Omental fat pad (tissue), 4 donors: ENCODE data around the gene TMEM92. TPM values are rescaled to one million over a fixed set of nuclear protein-coding genes. Genes with fewer than 3 reads are reported as not detected.
A peak's percentile ranks its signal among the peaks of the same experiment; 100 is the strongest.

Experiments
- ATAC-seq: fragments of 150-250 bp; one replicate; pipeline ENCODE4 v1.9.1; 2016; ENCODE audit warnings: mild to moderate bottlenecking, moderate library complexity; ENCODE audit not compliant: low FRiP score
- DNase-seq: peaks from one replicate; pipeline ENCODE4 v3.0.0-alpha.2; 2019; ENCODE audit warnings: low spot score
- CTCF ChIP-seq, 3 donors: fragments of 450-650 bp; IDR thresholded peaks; one replicate each; pipeline ENCODE4 v1.5.1; 2016 to 2017; ENCODE audit warnings: antibody characterized with exemption in 3 of 3, mild to moderate bottlenecking in 3 of 3, moderate library complexity in 2 of 3
- total RNA-seq, 4 donors: library from RNA; depleted of rRNA; stranded (reverse); fragments of >200 nt; gene quantifications; one replicate each; pipeline ENCODE4 v1.1.0, GENCODE V29; 2016

The TMEM92 gene
- total RNA-seq, 4 donors from 2014 or later: 0.93 TPM; not detected in 3

- no peak for TF ChIP-seq CTCF (IDR thresholded peaks at IDR 0.05)
- DNase-seq (no peak), ATAC-seq (no peak)
Measured at GRCh38 chr17:50272246-50272645, 2.0 kb upstream of the TMEM92 start.

DNA sequence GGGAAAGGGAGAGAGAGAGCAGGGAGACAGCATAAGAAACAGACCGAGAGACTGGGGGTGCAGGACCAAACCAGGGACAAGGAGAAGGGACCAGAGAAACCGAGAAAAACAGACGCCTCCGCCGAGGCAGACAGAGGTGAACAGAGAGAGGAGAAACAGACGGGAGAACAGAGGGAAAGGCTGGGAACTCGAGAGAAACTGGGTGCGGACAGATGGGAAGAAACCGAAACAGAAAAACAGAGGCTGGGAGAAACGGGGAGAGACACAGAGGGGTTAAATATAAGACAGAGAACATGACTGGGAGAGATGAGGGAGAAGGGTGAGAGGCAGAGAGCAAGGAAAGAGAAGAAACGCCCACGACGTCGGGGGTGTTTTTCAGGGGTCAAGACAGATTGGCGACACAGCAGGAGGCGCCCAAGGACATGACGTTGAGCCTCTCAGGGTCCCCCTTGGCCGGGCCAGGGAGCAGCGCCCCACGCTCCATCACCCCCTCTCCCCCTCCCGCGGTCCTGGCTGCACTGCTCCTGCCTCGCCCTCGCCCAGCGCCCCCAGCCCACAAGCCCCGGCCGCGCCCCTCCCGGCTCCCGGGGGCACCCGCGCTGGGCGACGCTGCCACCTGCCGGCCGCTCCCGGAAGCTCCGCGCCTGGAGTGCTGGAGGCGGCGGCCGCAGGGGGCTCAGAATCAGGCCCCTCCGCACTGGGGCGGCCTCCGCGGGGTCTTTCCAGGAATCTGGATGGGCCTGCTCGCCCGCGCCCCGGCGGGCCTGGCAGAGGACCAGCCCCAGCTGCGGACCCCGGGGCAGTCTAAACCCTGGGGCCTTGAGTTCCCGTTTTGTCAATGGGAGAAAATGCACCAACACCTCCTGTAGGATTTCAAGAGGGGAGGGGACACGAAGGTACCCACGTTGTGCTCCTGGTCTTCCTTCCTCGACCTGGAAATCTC is 1.3 kb upstream of the TMEM92 start:
- ATAC-seq (peak; percentile 57), DNase-seq (no peak)
- TF ChIP-seq CTCF (IDR thresholded peaks at IDR 0.05): peak in 1 of 3 donors; percentile 90

GRCh38 chr17:50273654-50274040 is 619 bp upstream of the TMEM92 start:
- DNase-seq: no peak
- no peak for TF ChIP-seq CTCF (IDR thresholded peaks at IDR 0.05)
- no peak for ATAC-seq

- DNase-seq (no peak), ATAC-seq (no peak)
- no peak for TF ChIP-seq CTCF (IDR thresholded peaks at IDR 0.05)
Measured at GRCh38 chr17:50274897-50275221, 593 bp downstream of the TMEM92 start.

GRCh38 chr17:50275279-50275678 is 1.0 kb downstream of the TMEM92 start:
- ATAC-seq: no peak
- no peak for DNase-seq
- TF ChIP-seq CTCF (IDR thresholded peaks at IDR 0.05): no peak

DNA sequence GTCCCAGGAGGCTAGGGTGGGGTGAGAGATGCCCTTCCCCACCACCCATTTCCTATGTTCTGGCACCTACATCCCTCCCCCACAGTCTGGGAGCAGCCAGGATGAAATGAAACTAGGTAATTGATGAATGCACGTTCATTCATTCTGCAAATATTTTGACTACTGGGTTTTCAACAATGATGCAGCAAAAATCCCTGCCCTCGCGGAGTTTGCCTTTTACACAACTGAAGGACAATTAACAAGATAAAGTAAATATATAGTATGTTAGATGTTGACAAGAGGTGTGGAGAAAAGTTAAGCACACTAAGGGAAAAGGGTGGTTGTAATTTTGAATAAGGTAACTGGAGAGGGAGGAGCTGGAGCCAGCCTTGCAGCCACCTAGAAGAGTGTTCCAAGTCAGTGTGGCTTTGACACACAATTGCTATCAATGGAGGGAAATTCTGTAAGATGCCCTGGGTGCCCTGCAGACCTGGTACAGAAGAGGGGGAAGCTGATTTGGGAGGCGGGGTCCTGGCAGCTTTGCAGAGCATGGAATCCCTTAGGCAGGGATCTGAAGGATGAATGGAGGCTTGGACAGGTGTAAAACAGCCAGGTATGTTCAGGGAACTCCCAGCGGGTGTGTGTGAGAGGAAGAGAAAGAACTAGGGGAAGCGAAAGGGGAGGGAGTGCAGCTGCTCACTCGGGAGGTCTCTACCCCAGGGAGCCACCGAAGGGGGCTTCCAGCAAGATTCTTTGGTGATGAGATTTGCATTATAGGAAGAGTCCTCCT is 2.5 kb downstream of the TMEM92 start:
- no peak for TF ChIP-seq CTCF (IDR thresholded peaks at IDR 0.05)
- DNase-seq (no peak), ATAC-seq (no peak)
